Measurements from ENCODE around the gene DNAJC17.

The DNAJC17 gene

GRCh38 chr15:40807028-40807887, at the start of gene DNAJC17, which contains the start of gene ZFYVE19:
Gene DNAJC17 (minus strand): TSS chr15:40807473. CDS start chr15:40807446, 27 bp downstream.
Gene ZFYVE19 (plus strand): TSS chr15:40807089. CDS start chr15:40807590, 501 bp downstream.
- DNase-seq = peak; percentile 90

- DNase-seq = no peak
These were observed 49.5 kb upstream of the DNAJC17 start for GRCh38 chr15:40856746-40857145.

GRCh38 chr15:40855706-40856234, 48.5 kb upstream of the DNAJC17 start:
- DNase-seq = no peak

- no peak for DNase-seq
These were observed 46.9 kb upstream of the DNAJC17 start for GRCh38 chr15:40854161-40854560.

GRCh38 chr15:40853241-40853890, 46.1 kb upstream of the DNAJC17 start:
- DNase-seq = no peak

GRCh38 chr15:40852529-40852928, 45.3 kb upstream of the DNAJC17 start:
- DNase-seq = no peak

- no peak for DNase-seq
These were observed 43.4 kb upstream of the DNAJC17 start for GRCh38 chr15:40850576-40851112.

- DNase-seq = no peak
These were observed 40.1 kb upstream of the DNAJC17 start for GRCh38 chr15:40847223-40847961.

- no peak for DNase-seq
These were observed 39.6 kb upstream of the DNAJC17 start for GRCh38 chr15:40846841-40847222.

- no peak for DNase-seq
These were observed 38.4 kb upstream of the DNAJC17 start for GRCh38 chr15:40845511-40846284.

- no peak for DNase-seq
These were observed 37.8 kb upstream of the DNAJC17 start for GRCh38 chr15:40845036-40845435.

- no peak for DNase-seq
These were observed 37.4 kb upstream of the DNAJC17 start for GRCh38 chr15:40844696-40845030.

- peak; percentile 67 for DNase-seq
These were observed 36.8 kb upstream of the DNAJC17 start, which contains the start of gene SPINT1 for GRCh38 chr15:40843885-40844695. Gene SPINT1 (plus strand): TSS chr15:40844048. CDS start chr15:40844555, 507 bp downstream.

GRCh38 chr15:40843261-40843884, 36.1 kb upstream of the DNAJC17 start:
- DNase-seq = no peak

GRCh38 chr15:40841741-40842140, 34.5 kb upstream of the DNAJC17 start:
- no peak for DNase-seq

- DNase-seq = no peak
These were observed 31.5 kb upstream of the DNAJC17 start for GRCh38 chr15:40838756-40839155.

GRCh38 chr15:40836020-40836419, 28.7 kb upstream of the DNAJC17 start:
- no peak for DNase-seq

GRCh38 chr15:40832903-40833302, 25.6 kb upstream of the DNAJC17 start:
- DNase-seq = no peak

GRCh38 chr15:40831861-40832260, 24.6 kb upstream of the DNAJC17 start:
- no peak for DNase-seq

- no peak for DNase-seq
These were observed 23.6 kb upstream of the DNAJC17 start for GRCh38 chr15:40830884-40831283.

- no peak for DNase-seq
These were observed 21.8 kb upstream of the DNAJC17 start for GRCh38 chr15:40829115-40829514.

Measured in activated T-cell treated with anti-CD3 and anti-CD28 coated beads for 4 hours (primary cell).